Tibial nerve (tissue), 4 donors: ENCODE measurements around the gene MCM6. TPM values are rescaled to one million over a fixed set of nuclear protein-coding genes. Genes with fewer than 3 reads are reported as not detected.
A peak's percentile ranks its signal among the peaks of the same experiment; 100 is the strongest.

Experiments
- DNase-seq, 2 donors: peaks; one replicate each; pipeline ENCODE4 v3.0.0-alpha.2; 2019; ENCODE audit warnings: low spot score in 2 of 2
- H3K27ac ChIP-seq, 4 donors: fragments of 200-600 bp; sonication (generic) in 3 of 4; one replicate each; pipeline ENCODE4 v1.5.1; 2017 to 2019; ENCODE audit warnings: mild to moderate bottlenecking in 1 of 4
- H3K27me3 ChIP-seq, 2 donors: fragments of 200-600 bp; sonication (generic) in 1 of 2; one replicate each; pipeline versions ENCODE4 v1.5.1 to v1.6.0; 2017 to 2019
- H3K36me3 ChIP-seq, 3 donors: fragments of 200-600 bp; sonication (generic); one replicate each; pipeline ENCODE4 v1.5.1; 2018 to 2019
- H3K4me1 ChIP-seq, 4 donors: fragments of 200-600 bp; sonication (generic) in 3 of 4; one replicate each; pipeline ENCODE4 v1.5.1; 2017 to 2019
- H3K4me3 ChIP-seq, 4 donors: fragments of 200-600 bp; sonication (generic) in 3 of 4; one replicate each; pipeline ENCODE4 v1.5.1; 2017 to 2019; ENCODE audit warnings: mild to moderate bottlenecking in 1 of 4, moderate library complexity in 1 of 4
- H3K9me3 ChIP-seq, 4 donors: fragments of 200-600 bp; sonication (generic) in 3 of 4; one replicate each; pipeline ENCODE4 v1.5.1; 2017 to 2019
- CTCF ChIP-seq, 5 experiments: fragments of 200-600 bp in 3 of 5; fragments of 450-650 bp in 2 of 5; sonication (generic) in 3 of 5; IDR thresholded peaks; one replicate each; pipeline ENCODE4 v1.5.1; 2016 to 2019; ENCODE audit warnings: antibody characterized with exemption in 5 of 5, mild to moderate bottlenecking in 3 of 5, moderate library complexity in 2 of 5
- EP300 ChIP-seq, 2 donors: sonication (generic); formaldehyde crosslinking; IDR thresholded peaks; one replicate each; pipeline ENCODE4 v1.6.1; 2017; ENCODE audit warnings: antibody characterized with exemption in 2 of 2, mild to moderate bottlenecking in 1 of 2
- POLR2A ChIP-seq, 2 donors: fragments of 450-650 bp; IDR thresholded peaks; one replicate each; pipeline ENCODE4 v1.6.1; 2017; ENCODE audit warnings: antibody characterized with exemption in 2 of 2, mild to moderate bottlenecking in 2 of 2, moderate library complexity in 2 of 2
- WGBS, 2 donors: methylation state at CpG; one replicate each; pipeline ENCODE4 v1.1.5; 2018; 5-methylcytosine and 5-hydroxymethylcytosine counted together
- total RNA-seq, 4 donors: library from RNA; depleted of rRNA; stranded (reverse); fragments of >200 nt; gene quantifications; one replicate each; pipeline ENCODE4 v1.1.0, GENCODE V29; 2016

MCM6 gene
- 10 to 100 TPM; 14.1 to 17.8 (median 15.7) TPM for total RNA-seq

- Histone ChIP-seq H3K4me3 (peak within 1 kb of the TSS; percentile 56 to 95 (median 92)), H3K9me3 (no peaks in the 10 kb centered on the region), H3K27me3 (no peaks in the 10 kb centered on the region), H3K36me3 (peaks cover 0 to 14% (median 0%) of the 10 kb centered on the region in 3 donors), H3K27ac (peak within 1 kb of the TSS; percentile 87 to 94 (median 90)), H3K4me1 (peaks cover 0 to 25% (median 11%) of the 10 kb centered on the region in 4 donors)
- peak; percentile 92 to 94 for DNase-seq
- WGBS, 2 donors: 1 to 5% methylated on average over 12 to 71 of the region's 71 CpGs
- peak; percentile 11 to 66 for TF ChIP-seq POLR2A (IDR thresholded peaks at IDR 0.05)
- peak in 2 of 5 experiments; percentile 47 to 67 for TF ChIP-seq CTCF (IDR thresholded peaks at IDR 0.05)
- TF ChIP-seq EP300 (IDR thresholded peaks at IDR 0.05): peak in 1 of 2 donors; percentile 83
These were observed at the start of gene MCM6 for GRCh38 chr2:135876066-135876711. Gene MCM6 (minus strand): TSS chr2:135876443. CDS start chr2:135876365, 78 bp downstream.

GRCh38 chr2:135925571-135925970 lies 49.3 kb upstream of the MCM6 start:
- H3K36me3 ChIP-seq: peaks cover 0 to 33% (median 0%) of the 10 kb centered on the region in 3 donors
- no peak overlapping the region for H3K27ac ChIP-seq
- no peak overlapping the region for H3K4me3 ChIP-seq
- WGBS, 2 donors: 51 to 58% methylated on average over 2 of the region's 2 CpGs
- TF ChIP-seq CTCF (IDR thresholded peaks at IDR 0.05): no peak
- no peak for TF ChIP-seq POLR2A (IDR thresholded peaks at IDR 0.05)
- no peak for TF ChIP-seq EP300 (IDR thresholded peaks at IDR 0.05)
- H3K4me1 ChIP-seq: no peaks in the 10 kb centered on the region
- H3K27me3 ChIP-seq: no peaks in the 10 kb centered on the region
- H3K9me3 ChIP-seq: no peaks in the 10 kb centered on the region
- no peak for DNase-seq

GRCh38 chr2:135916207-135916606 lies 40.0 kb upstream of the MCM6 start:
- 44 to 50% methylated on average over 3 of the region's 3 CpGs for WGBS, 2 donors
- TF ChIP-seq POLR2A (IDR thresholded peaks at IDR 0.05): no peak
- peak; percentile 25 to 48 (median 40) for TF ChIP-seq CTCF (IDR thresholded peaks at IDR 0.05)
- no peaks in the 10 kb centered on the region for H3K4me1 ChIP-seq
- DNase-seq: peak in 1 of 2 donors; percentile 37
- no peaks in the 10 kb centered on the region for H3K27me3 ChIP-seq
- no peaks in the 10 kb centered on the region for H3K9me3 ChIP-seq
- no peak overlapping the region for H3K27ac ChIP-seq
- peaks cover 0 to 23% (median 0%) of the 10 kb centered on the region in 3 donors for H3K36me3 ChIP-seq
- no peak overlapping the region for H3K4me3 ChIP-seq

- H3K4me3 ChIP-seq: no peak overlapping the region
- DNase-seq: no peak
- WGBS, 2 donors: 72 to 78% methylated on average over 3 of the region's 3 CpGs
- peaks cover 0 to 26% (median 0%) of the 10 kb centered on the region in 3 donors for H3K36me3 ChIP-seq
- TF ChIP-seq CTCF (IDR thresholded peaks at IDR 0.05) (no peak), EP300 (IDR thresholded peaks at IDR 0.05) (no peak), POLR2A (IDR thresholded peaks at IDR 0.05) (no peak)
- no peaks in the 10 kb centered on the region for H3K4me1 ChIP-seq
- no peaks in the 10 kb centered on the region for H3K27me3 ChIP-seq
- no peaks in the 10 kb centered on the region for H3K9me3 ChIP-seq
- no peak overlapping the region for H3K27ac ChIP-seq
These were observed 38.2 kb upstream of the MCM6 start for GRCh38 chr2:135914485-135914884.

- WGBS, 2 donors: 84 to 85% methylated on average over 5 of the region's 5 CpGs
- TF ChIP-seq EP300 (IDR thresholded peaks at IDR 0.05) (no peak), CTCF (IDR thresholded peaks at IDR 0.05) (peak; percentile 56 to 73 (median 69)), POLR2A (IDR thresholded peaks at IDR 0.05) (no peak)
- Histone ChIP-seq H3K27ac (no peak overlapping the region), H3K36me3 (peaks cover 0 to 26% (median 0%) of the 10 kb centered on the region in 3 donors), H3K9me3 (no peaks in the 10 kb centered on the region), H3K4me3 (no peak overlapping the region), H3K27me3 (no peaks in the 10 kb centered on the region), H3K4me1 (no peaks in the 10 kb centered on the region)
- DNase-seq: peak in 1 of 2 donors; percentile 68
These were observed 37.6 kb upstream of the MCM6 start for GRCh38 chr2:135913727-135914365.
